Trophoblast cell (in vitro differentiated cells and primary cell): Measurements from ENCODE around the gene TLE7.

Experiments
- DNase-seq, 2 donors: peaks; one replicate each; pipeline ENCODE4 v3.0.0-alpha.2; 2016
- H2AFZ ChIP-seq: 2 replicates; pipeline ENCODE4 v1.6.1; 2013; ENCODE audit warnings: low read length, moderate library complexity, mild to moderate bottlenecking; ENCODE audit not compliant: insufficient read depth, poor library complexity
- H2AK5ac ChIP-seq: 2 replicates; pipeline ENCODE4 v1.6.1; 2013; ENCODE audit warnings: mild to moderate bottlenecking, low read length
- H2BK120ac ChIP-seq: 2 replicates; pipeline ENCODE4 v1.6.1; 2013; ENCODE audit warnings: low read length, mild to moderate bottlenecking, moderate library complexity; ENCODE audit not compliant: insufficient read depth, poor library complexity
- H2BK12ac ChIP-seq: 2 replicates; pipeline ENCODE4 v1.6.1; 2013; ENCODE audit warnings: mild to moderate bottlenecking, low read length, moderate library complexity
- H2BK5ac ChIP-seq: 2 replicates; pipeline ENCODE4 v1.6.1; 2013; ENCODE audit warnings: low read length, low read depth, moderate library complexity, mild to moderate bottlenecking; ENCODE audit not compliant: poor library complexity
- H3K14ac ChIP-seq: 2 replicates; pipeline ENCODE4 v1.6.1; 2013; ENCODE audit warnings: mild to moderate bottlenecking, low read length
- H3K18ac ChIP-seq: 2 replicates; pipeline ENCODE4 v1.6.1; 2013; ENCODE audit warnings: mild to moderate bottlenecking, low read length
- H3K23ac ChIP-seq: 2 replicates; pipeline ENCODE4 v1.6.1; 2013; ENCODE audit warnings: low read length
- H3K27ac ChIP-seq: 2 replicates; pipeline ENCODE4 v1.5.1; 2013; ENCODE audit warnings: low read depth, mild to moderate bottlenecking, inconsistent platforms, low read length, moderate library complexity
- H3K27me3 ChIP-seq: 2 replicates; pipeline ENCODE4 v1.6.1; 2013; ENCODE audit warnings: inconsistent platforms, mild to moderate bottlenecking, low read length, moderate library complexity; ENCODE audit not compliant: insufficient read depth
- H3K36me3 ChIP-seq, 2 experiments: 1 replicate in 1 of 2; 2 replicates in 1 of 2; pipeline ENCODE4 v1.6.1; 2013; ENCODE audit warnings: low read length in 2 of 2, mild to moderate bottlenecking in 2 of 2, moderate library complexity in 1 of 2; ENCODE audit not compliant: insufficient read depth in 2 of 2, control insufficient read depth in 1 of 2
- H3K4ac ChIP-seq: 2 replicates; pipeline ENCODE4 v1.6.1; 2013; ENCODE audit warnings: low read depth, mild to moderate bottlenecking, low read length, moderate library complexity
- H3K4me1 ChIP-seq, 2 experiments: 1 replicate in 1 of 2; 2 replicates in 1 of 2; pipeline ENCODE4 v1.6.1; 2013; ENCODE audit warnings: low read length in 2 of 2, mild to moderate bottlenecking in 2 of 2, moderate library complexity in 1 of 2; ENCODE audit not compliant: insufficient read depth in 2 of 2, control insufficient read depth in 1 of 2
- H3K4me2 ChIP-seq: 2 replicates; pipeline ENCODE4 v1.6.1; 2013; ENCODE audit warnings: inconsistent platforms, mild to moderate bottlenecking, low read length, moderate library complexity
- H3K4me3 ChIP-seq: 2 replicates; pipeline ENCODE4 v1.5.1; 2013; ENCODE audit warnings: mild to moderate bottlenecking, low read depth, low read length, inconsistent platforms
- H3K79me1 ChIP-seq: one replicate; pipeline ENCODE4 v1.6.1; 2013; ENCODE audit warnings: low read length
- H3K79me2 ChIP-seq: 2 replicates; pipeline ENCODE4 v1.6.1; 2013; ENCODE audit warnings: low read length, mild to moderate bottlenecking; ENCODE audit not compliant: control insufficient read depth, insufficient read depth, poor library complexity
- H3K9ac ChIP-seq: 2 replicates; pipeline ENCODE4 v1.6.1; 2013; ENCODE audit warnings: mild to moderate bottlenecking, low read length
- H3K9me3 ChIP-seq: 2 replicates; pipeline ENCODE4 v1.6.1; 2013; ENCODE audit warnings: low read depth, mild to moderate bottlenecking, control low read depth, inconsistent platforms, low read length; ENCODE audit not compliant: insufficient read depth
- H4K12ac ChIP-seq: 2 replicates; pipeline ENCODE4 v1.6.1; 2013; ENCODE audit warnings: low read depth, mild to moderate bottlenecking, low read length, moderate library complexity
- H4K8ac ChIP-seq: 2 replicates; pipeline ENCODE4 v1.6.1; 2013; ENCODE audit warnings: low read depth, mild to moderate bottlenecking, low read length, moderate library complexity
- H4K91ac ChIP-seq: one replicate; pipeline ENCODE4 v1.6.1; 2013; ENCODE audit warnings: low read depth, mild to moderate bottlenecking, low read length, moderate library complexity
- WGBS: extraction: QIAGEN DNeasy Blood & Tissue Kit; methylation state at CpG from one replicate; pipeline ENCODE4 v1.1.7; 2013; ENCODE audit warnings: missing lambda C conversion rate; ENCODE audit not compliant: insufficient read length, insufficient coverage; ENCODE audit errors: extremely low coverage; 5-methylcytosine and 5-hydroxymethylcytosine counted together

Gene TLE7

GRCh38 chr16:71441348-71442050 lies 355 bp downstream of the TLE7 start:
- Histone ChIP-seq H2AK5ac (no peak overlapping the region), H2BK12ac (no peak overlapping the region), H3K79me2 (no peaks in the 10 kb centered on the region), H3K9me3 (peaks cover 12% of the 10 kb centered on the region), H3K27me3 (no peaks in the 10 kb centered on the region), H3K14ac (no peak overlapping the region), H4K8ac (no peak overlapping the region), H3K36me3 (no peaks in the 10 kb centered on the region), H2BK120ac (no peak overlapping the region), H4K91ac (no peak overlapping the region), H4K12ac (no peak overlapping the region), H3K4ac (no peak overlapping the region), H3K4me3 (no peak overlapping the region), H3K23ac (no peak overlapping the region), H3K27ac (no peak overlapping the region), H2AFZ (no peak overlapping the region), H3K4me1 (peaks cover 1 to 2% of the 10 kb centered on the region in 2 experiments), H3K4me2 (no peak overlapping the region), H3K79me1 (peaks cover 3% of the 10 kb centered on the region), H3K18ac (no peak overlapping the region), H3K9ac (no peak overlapping the region), H2BK5ac (no peak overlapping the region)
- WGBS = no CpG with 5 or more reads among the region's 71 CpGs
- DNase-seq = peak; percentile 81 to 85

GRCh38 chr16:71440669-71441347 lies 1.0 kb downstream of the TLE7 start:
- Histone ChIP-seq H3K36me3 (no peaks in the 10 kb centered on the region), H3K9me3 (peaks cover 12% of the 10 kb centered on the region), H3K4me1 (peaks cover 1 to 2% of the 10 kb centered on the region in 2 experiments), H3K79me1 (peaks cover 3% of the 10 kb centered on the region), H2AK5ac (no peak overlapping the region), H3K23ac (no peak overlapping the region), H4K12ac (no peak overlapping the region), H2BK12ac (no peak overlapping the region), H3K14ac (no peak overlapping the region), H3K18ac (no peak overlapping the region), H3K27ac (no peak overlapping the region), H3K4me3 (no peak overlapping the region), H3K4me2 (no peak overlapping the region), H2AFZ (no peak overlapping the region), H3K4ac (no peak overlapping the region), H4K8ac (no peak overlapping the region), H2BK5ac (no peak overlapping the region), H3K79me2 (no peaks in the 10 kb centered on the region), H2BK120ac (no peak overlapping the region), H4K91ac (no peak overlapping the region), H3K27me3 (no peaks in the 10 kb centered on the region), H3K9ac (no peak overlapping the region)
- no CpG with 5 or more reads among the region's 25 CpGs for WGBS
- DNase-seq = peak; percentile 20 to 48

- no peak overlapping the region for H3K27ac ChIP-seq
- peaks cover 10% of the 10 kb centered on the region for H3K9me3 ChIP-seq
- no peak overlapping the region for H3K4me3 ChIP-seq
- H3K4ac ChIP-seq = no peak overlapping the region
- H2AFZ ChIP-seq = no peak overlapping the region
- no peak overlapping the region for H3K14ac ChIP-seq
- H2BK5ac ChIP-seq = no peak overlapping the region
- H2BK120ac ChIP-seq = no peak overlapping the region
- no peaks in the 10 kb centered on the region for H3K79me2 ChIP-seq
- no peak overlapping the region for H4K12ac ChIP-seq
- no peak overlapping the region for H2BK12ac ChIP-seq
- H2AK5ac ChIP-seq = no peak overlapping the region
- H3K36me3 ChIP-seq = no peaks in the 10 kb centered on the region
- WGBS = no CpG with 5 or more reads among the region's 3 CpGs
- no peak overlapping the region for H3K23ac ChIP-seq
- peaks cover 3% of the 10 kb centered on the region for H3K79me1 ChIP-seq
- H3K9ac ChIP-seq = no peak overlapping the region
- H4K8ac ChIP-seq = no peak overlapping the region
- no peak for DNase-seq
- H3K27me3 ChIP-seq = no peaks in the 10 kb centered on the region
- no peak overlapping the region for H3K18ac ChIP-seq
- no peak overlapping the region for H4K91ac ChIP-seq
- peaks cover 1 to 2% of the 10 kb centered on the region in 2 experiments for H3K4me1 ChIP-seq
- H3K4me2 ChIP-seq = no peak overlapping the region
Observed at GRCh38 chr16:71439523-71439922, 2.3 kb downstream of the TLE7 start.

GRCh38 chr16:71436473-71436872 lies 5.4 kb downstream of the TLE7 start:
- H3K79me2 ChIP-seq = no peaks in the 10 kb centered on the region
- H3K79me1 ChIP-seq = peaks cover 3% of the 10 kb centered on the region
- no peak overlapping the region for H3K4me3 ChIP-seq
- DNase-seq = no peak
- no peak overlapping the region for H3K18ac ChIP-seq
- no peak overlapping the region for H3K23ac ChIP-seq
- H3K14ac ChIP-seq = no peak overlapping the region
- no peak overlapping the region for H4K12ac ChIP-seq
- H4K91ac ChIP-seq = no peak overlapping the region
- H3K27me3 ChIP-seq = no peaks in the 10 kb centered on the region
- no peak overlapping the region for H3K4ac ChIP-seq
- no peak overlapping the region for H3K9ac ChIP-seq
- no peak overlapping the region for H2BK120ac ChIP-seq
- H2BK5ac ChIP-seq = no peak overlapping the region
- H3K4me1 ChIP-seq = peaks cover 1 to 2% of the 10 kb centered on the region in 2 experiments
- H4K8ac ChIP-seq = no peak overlapping the region
- H3K4me2 ChIP-seq = no peak overlapping the region
- no peak overlapping the region for H2AFZ ChIP-seq
- H2AK5ac ChIP-seq = no peak overlapping the region
- H3K27ac ChIP-seq = no peak overlapping the region
- no CpG with 5 or more reads among the region's 7 CpGs for WGBS
- H3K36me3 ChIP-seq = no peaks in the 10 kb centered on the region
- peaks cover 5% of the 10 kb centered on the region for H3K9me3 ChIP-seq
- no peak overlapping the region for H2BK12ac ChIP-seq
